ENCODE results near the gene LCN10. TPM values are rescaled to one million over a fixed set of nuclear protein-coding genes. Genes with fewer than 3 reads are reported as not detected.

Gene LCN10
- total and polyA plus RNA-seq, 2 donors (not counting 3 experiments of a cell fraction or from before 2014, with no cell fraction given) = not detected

DNA sequence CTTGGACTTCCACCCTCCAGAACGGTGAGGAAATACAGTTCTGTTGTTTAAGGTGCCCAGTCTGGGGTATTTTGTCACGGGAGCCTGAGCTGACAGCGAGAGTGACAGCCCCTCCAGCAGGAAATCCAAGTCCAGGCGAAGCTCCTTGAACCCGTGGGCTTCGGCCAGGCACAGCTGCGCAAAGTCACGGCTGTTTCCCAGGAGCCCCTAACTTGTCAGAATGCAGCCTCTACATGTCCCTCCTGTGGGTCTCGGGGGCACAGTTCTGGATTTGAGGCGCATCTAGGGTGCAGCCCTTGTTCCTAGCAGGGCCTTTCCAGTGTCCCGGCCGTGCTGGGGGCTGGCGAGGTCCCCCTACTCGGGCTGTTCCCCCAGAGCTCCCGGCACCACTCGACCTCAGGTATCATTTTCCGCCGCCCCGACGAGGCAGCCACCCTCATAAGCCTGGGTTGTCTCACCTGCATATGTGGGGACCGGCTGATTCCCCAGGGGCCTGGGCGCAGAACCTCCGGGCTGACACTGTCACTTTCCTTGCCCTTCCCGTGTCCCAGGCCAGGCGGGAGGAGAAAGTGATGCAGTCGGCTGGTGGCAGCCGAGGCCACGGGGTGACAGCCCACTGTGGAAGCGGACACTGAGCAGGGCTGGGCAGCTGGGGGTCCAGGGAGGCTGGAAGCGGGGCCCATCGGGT is 10.8 kb upstream of the LCN10 start:
- no peak overlapping the region for H3K9ac ChIP-seq (replicated peaks; ENCODE audit: extremely low read depth, insufficient read depth, low read length)
- ChIA-PET CTCF (interaction anchor here (1.5 kb wide), 1 partner anchor 10 kb away, joined by 5 read pairs; no protein-coding TSS in a partner anchor), POLR2A (no interaction called here)
- FAIRE-seq (no peak), DNase-seq (ENCODE audit: low read depth, low spot score) (no peak)
- no peak overlapping the region for H2AFZ ChIP-seq (ENCODE audit: low read depth, low read length)
- H4K20me1 ChIP-seq (replicated peaks; ENCODE audit: control insufficient read depth, extremely low read depth, insufficient read depth, low read length) = no peaks in the 10 kb centered on the region
- no peaks in the 10 kb centered on the region for H3K9me1 ChIP-seq (replicated peaks; ENCODE audit: control insufficient read depth, extremely low read depth, insufficient read depth, low read length)
- TF ChIP-seq, protein P1, sequence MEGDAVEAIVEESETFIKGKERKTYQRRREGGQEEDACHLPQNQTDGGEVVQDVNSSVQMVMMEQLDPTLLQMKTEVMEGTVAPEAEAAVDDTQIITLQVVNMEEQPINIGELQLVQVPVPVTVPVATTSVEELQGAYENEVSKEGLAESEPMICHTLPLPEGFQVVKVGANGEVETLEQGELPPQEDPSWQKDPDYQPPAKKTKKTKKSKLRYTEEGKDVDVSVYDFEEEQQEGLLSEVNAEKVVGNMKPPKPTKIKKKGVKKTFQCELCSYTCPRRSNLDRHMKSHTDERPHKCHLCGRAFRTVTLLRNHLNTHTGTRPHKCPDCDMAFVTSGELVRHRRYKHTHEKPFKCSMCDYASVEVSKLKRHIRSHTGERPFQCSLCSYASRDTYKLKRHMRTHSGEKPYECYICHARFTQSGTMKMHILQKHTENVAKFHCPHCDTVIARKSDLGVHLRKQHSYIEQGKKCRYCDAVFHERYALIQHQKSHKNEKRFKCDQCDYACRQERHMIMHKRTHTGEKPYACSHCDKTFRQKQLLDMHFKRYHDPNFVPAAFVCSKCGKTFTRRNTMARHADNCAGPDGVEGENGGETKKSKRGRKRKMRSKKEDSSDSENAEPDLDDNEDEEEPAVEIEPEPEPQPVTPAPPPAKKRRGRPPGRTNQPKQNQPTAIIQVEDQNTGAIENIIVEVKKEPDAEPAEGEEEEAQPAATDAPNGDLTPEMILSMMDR (IDR thresholded peaks at IDR 0.05; ENCODE audit: extremely low read depth in 1 of 2, insufficient read depth in 1 of 2, low read depth in 1 of 2, low read length in 2 of 2) = no peak
- no peak for TF ChIP-seq POLR2A (IDR thresholded peaks at IDR 0.05; ENCODE audit: low read depth, low read length)
- TF ChIP-seq EZH2 (IDR thresholded peaks at IDR 0.05; ENCODE audit: borderline replicate concordance, low read depth, low read length, severe bottlenecking) = no peak
- TF ChIP-seq GATA2 (IDR thresholded peaks at IDR 0.05; ENCODE audit: insufficient read depth, insufficient read length, low read depth, low read length) = no peak
- no peak for TF ChIP-seq FOS (IDR thresholded peaks at IDR 0.05; ENCODE audit: borderline replicate concordance, insufficient read depth, low read length)
- TF ChIP-seq MYC (IDR thresholded peaks at IDR 0.05; ENCODE audit: low read depth, low read length) = no peak
- no peak for TF ChIP-seq JUN (IDR thresholded peaks at IDR 0.05; ENCODE audit: borderline replicate concordance, insufficient read depth, insufficient read length, low read depth)
- no peak for TF ChIP-seq POLR2AphosphoS5 (IDR thresholded peaks at IDR 0.05; ENCODE audit: insufficient read depth, low read depth, low read length)
- intact Hi-C loops (cut with micrococcal nuclease) (no loop called here), dilution Hi-C loops (cut with MboI; ENCODE audit: extremely low pct_ligation_motif_present, low sequenced_read_pairs) (no loop called here)
- BruUV-seq (replicated peaks) = no TSS peak
- no peak overlapping the region for H3K4me2 ChIP-seq (ENCODE audit: insufficient read depth, low read length)
- H3K79me2 ChIP-seq (ENCODE audit: control insufficient read depth, insufficient read depth, low read length) = no peaks in the 10 kb centered on the region
- no peaks in the 10 kb centered on the region for H3K36me3 ChIP-seq (ENCODE audit: control insufficient read depth in 2 of 2, extremely low read depth in 1 of 2, insufficient read depth in 2 of 2, low read length in 2 of 2)
- H3K4me1 ChIP-seq (ENCODE audit: control insufficient read depth, extremely low read depth, insufficient read depth, low read length) = no peaks in the 10 kb centered on the region
- H3K27ac ChIP-seq (ENCODE audit: insufficient read depth, low read depth, low read length) = no peak overlapping the region
- H3K9me3 ChIP-seq (replicated peaks; ENCODE audit: control insufficient read depth, insufficient read depth, low read length) = no peaks in the 10 kb centered on the region
- H3K27me3 ChIP-seq (ENCODE audit: control insufficient read depth in 2 of 2, insufficient read depth in 2 of 2, low read length in 2 of 2) = peaks cover 3 to 5% of the 10 kb centered on the region in 2 experiments
- H3K4me3 ChIP-seq (replicated peaks in 1 of 3; ENCODE audit: insufficient read depth in 1 of 3, low read depth in 1 of 3, low read length in 3 of 3) = no peak overlapping the region
